GM21576 (cell line): ENCODE data around the gene TIMM10.

Experiments used
- ATAC-seq: cut with Tn5 transposase; IDR thresholded peaks from one replicate; pipeline ENCODE4 v1.9.1; 2021; ENCODE audit warnings: mild to moderate bottlenecking, moderate library complexity; ENCODE audit not compliant: unreplicated experiment

The TIMM10 gene

GRCh38 chr11:57487021-57487778, 43.4 kb downstream of the TIMM10 start:
- no peak for ATAC-seq

GRCh38 chr11:57485217-57485990, 45.1 kb downstream of the TIMM10 start:
- no peak for ATAC-seq

GRCh38 chr11:57484141-57484710, 46.3 kb downstream of the TIMM10 start:
- peak; percentile 68 for ATAC-seq

- no peak for ATAC-seq
These were observed 47.0 kb downstream of the TIMM10 start for GRCh38 chr11:57483562-57483918.

GRCh38 chr11:57482782-57483561, 47.6 kb downstream of the TIMM10 start:
- ATAC-seq: peak; percentile 33

- ATAC-seq: no peak
These were observed 48.4 kb downstream of the TIMM10 start for GRCh38 chr11:57481915-57482781.

- ATAC-seq: no peak
These were observed 49.2 kb downstream of the TIMM10 start for GRCh38 chr11:57481315-57481714.

GRCh38 chr11:57480409-57481137, 50.0 kb downstream of the TIMM10 start:
- no peak for ATAC-seq

GRCh38 chr11:57479911-57480310, 50.6 kb downstream of the TIMM10 start:
- no peak for ATAC-seq

GRCh38 chr11:57479021-57479663, 51.4 kb downstream of the TIMM10 start:
- ATAC-seq: no peak
